Measurements from ENCODE around the gene PPP4R2. TPM values are rescaled to one million over a fixed set of nuclear protein-coding genes. Genes with fewer than 3 reads are reported as not detected.

Gene PPP4R2
- total and polyA plus RNA-seq, 9 donors: 19.2 to 95.1 (median 77.6) TPM

- intact Hi-C loops (cut with DNase I): no loop called here
- DNase-seq: no peak
- Histone ChIP-seq H3K9me3 (no peaks in the 10 kb centered on the region), H3K27me3 (no peaks in the 10 kb centered on the region), H3K4me3 (no peak overlapping the region), H3K36me3 (no peaks in the 10 kb centered on the region), H3K27ac (no peak overlapping the region), H3K4me1 (ENCODE audit: insufficient read depth) (peaks cover 7% of the 10 kb centered on the region)
- TF ChIP-seq POLR2A (IDR thresholded peaks at IDR 0.05) (no peak), EP300 (IDR thresholded peaks at IDR 0.05) (no peak)
- TF ChIP-seq, protein P1, sequence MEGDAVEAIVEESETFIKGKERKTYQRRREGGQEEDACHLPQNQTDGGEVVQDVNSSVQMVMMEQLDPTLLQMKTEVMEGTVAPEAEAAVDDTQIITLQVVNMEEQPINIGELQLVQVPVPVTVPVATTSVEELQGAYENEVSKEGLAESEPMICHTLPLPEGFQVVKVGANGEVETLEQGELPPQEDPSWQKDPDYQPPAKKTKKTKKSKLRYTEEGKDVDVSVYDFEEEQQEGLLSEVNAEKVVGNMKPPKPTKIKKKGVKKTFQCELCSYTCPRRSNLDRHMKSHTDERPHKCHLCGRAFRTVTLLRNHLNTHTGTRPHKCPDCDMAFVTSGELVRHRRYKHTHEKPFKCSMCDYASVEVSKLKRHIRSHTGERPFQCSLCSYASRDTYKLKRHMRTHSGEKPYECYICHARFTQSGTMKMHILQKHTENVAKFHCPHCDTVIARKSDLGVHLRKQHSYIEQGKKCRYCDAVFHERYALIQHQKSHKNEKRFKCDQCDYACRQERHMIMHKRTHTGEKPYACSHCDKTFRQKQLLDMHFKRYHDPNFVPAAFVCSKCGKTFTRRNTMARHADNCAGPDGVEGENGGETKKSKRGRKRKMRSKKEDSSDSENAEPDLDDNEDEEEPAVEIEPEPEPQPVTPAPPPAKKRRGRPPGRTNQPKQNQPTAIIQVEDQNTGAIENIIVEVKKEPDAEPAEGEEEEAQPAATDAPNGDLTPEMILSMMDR (IDR thresholded peaks at IDR 0.05): no peak
These were observed 32.0 kb upstream of the PPP4R2 start for GRCh38 chr3:72964633-72965032.

DNA sequence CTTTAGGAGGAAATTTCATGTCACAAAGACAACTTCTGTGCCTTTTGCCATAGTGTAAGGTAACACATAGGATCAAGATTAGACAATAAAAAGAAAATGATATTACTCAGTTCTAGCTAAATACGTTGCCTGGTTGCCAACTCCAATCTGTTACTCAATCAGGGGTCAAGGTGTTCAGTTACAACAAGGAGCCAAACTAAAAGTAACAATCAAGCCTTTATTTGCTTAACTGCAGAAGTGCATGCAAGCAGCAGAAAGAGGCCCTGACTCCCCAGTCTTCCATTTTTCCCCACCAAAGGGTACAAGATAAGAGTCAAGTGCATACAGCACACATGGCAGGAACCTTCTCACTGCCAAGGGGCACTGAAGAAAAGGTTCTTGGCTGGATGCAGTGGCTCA is 28.3 kb upstream of the PPP4R2 start:
- H3K27ac ChIP-seq: no peak overlapping the region
- intact Hi-C loops (cut with DNase I): no loop called here
- H3K4me1 ChIP-seq (ENCODE audit: insufficient read depth): peaks cover 2% of the 10 kb centered on the region
- no peak overlapping the region for H3K4me3 ChIP-seq
- TF ChIP-seq POLR2A (IDR thresholded peaks at IDR 0.05) (no peak), EP300 (IDR thresholded peaks at IDR 0.05) (no peak)
- TF ChIP-seq, protein P1 (IDR thresholded peaks at IDR 0.05): no peak
- DNase-seq: no peak
- H3K9me3 ChIP-seq: no peaks in the 10 kb centered on the region
- no peaks in the 10 kb centered on the region for H3K27me3 ChIP-seq
- H3K36me3 ChIP-seq: no peaks in the 10 kb centered on the region
- 91 to 95% (median 92%) methylated on average over 1 of the region's 1 CpG for WGBS, 3 donors

GRCh38 chr3:72969766-72970165 is 26.8 kb upstream of the PPP4R2 start:
- TF ChIP-seq EP300 (IDR thresholded peaks at IDR 0.05) (no peak), POLR2A (IDR thresholded peaks at IDR 0.05) (no peak)
- TF ChIP-seq, protein P1 (IDR thresholded peaks at IDR 0.05): no peak
- Histone ChIP-seq H3K27me3 (no peaks in the 10 kb centered on the region), H3K9me3 (no peaks in the 10 kb centered on the region), H3K4me1 (ENCODE audit: insufficient read depth) (peaks cover 2% of the 10 kb centered on the region), H3K36me3 (no peaks in the 10 kb centered on the region), H3K27ac (no peak overlapping the region), H3K4me3 (no peak overlapping the region)
- DNase-seq: no peak
- WGBS, 3 donors: 86 to 90% (median 90%) methylated on average over 3 of the region's 3 CpGs
- intact Hi-C loops (cut with DNase I): no loop called here

GRCh38 chr3:72970942-72971341 is 25.7 kb upstream of the PPP4R2 start:
- H3K4me3 ChIP-seq: no peak overlapping the region
- WGBS, 3 donors: 93 to 96% (median 95%) methylated on average over 2 of the region's 2 CpGs
- no peak for DNase-seq
- H3K9me3 ChIP-seq: no peaks in the 10 kb centered on the region
- H3K27ac ChIP-seq: no peak overlapping the region
- peaks cover 2% of the 10 kb centered on the region for H3K4me1 ChIP-seq (ENCODE audit: insufficient read depth)
- no peak for TF ChIP-seq EP300 (IDR thresholded peaks at IDR 0.05)
- TF ChIP-seq POLR2A (IDR thresholded peaks at IDR 0.05): no peak
- TF ChIP-seq, protein P1 (IDR thresholded peaks at IDR 0.05): no peak
- intact Hi-C loops (cut with DNase I): no loop called here
- H3K36me3 ChIP-seq: no peaks in the 10 kb centered on the region
- no peaks in the 10 kb centered on the region for H3K27me3 ChIP-seq

GRCh38 chr3:72972706-72973030 is 23.9 kb upstream of the PPP4R2 start:
- TF ChIP-seq EP300 (IDR thresholded peaks at IDR 0.05) (no peak), POLR2A (IDR thresholded peaks at IDR 0.05) (no peak)
- TF ChIP-seq, protein P1 (IDR thresholded peaks at IDR 0.05): no peak
- H3K4me1 ChIP-seq (ENCODE audit: insufficient read depth): peaks cover 2% of the 10 kb centered on the region
- H3K36me3 ChIP-seq: no peaks in the 10 kb centered on the region
- 92 to 95% (median 93%) methylated on average over 3 of the region's 3 CpGs for WGBS, 3 donors
- no peaks in the 10 kb centered on the region for H3K9me3 ChIP-seq
- H3K27me3 ChIP-seq: no peaks in the 10 kb centered on the region
- intact Hi-C loops (cut with DNase I): no loop called here
- no peak for DNase-seq
- no peak overlapping the region for H3K27ac ChIP-seq
- H3K4me3 ChIP-seq: no peak overlapping the region
